ENCODE data around the gene RAI1.
A peak's percentile ranks its signal among the peaks of the same experiment; 100 is the strongest.

The RAI1 gene

DNA sequence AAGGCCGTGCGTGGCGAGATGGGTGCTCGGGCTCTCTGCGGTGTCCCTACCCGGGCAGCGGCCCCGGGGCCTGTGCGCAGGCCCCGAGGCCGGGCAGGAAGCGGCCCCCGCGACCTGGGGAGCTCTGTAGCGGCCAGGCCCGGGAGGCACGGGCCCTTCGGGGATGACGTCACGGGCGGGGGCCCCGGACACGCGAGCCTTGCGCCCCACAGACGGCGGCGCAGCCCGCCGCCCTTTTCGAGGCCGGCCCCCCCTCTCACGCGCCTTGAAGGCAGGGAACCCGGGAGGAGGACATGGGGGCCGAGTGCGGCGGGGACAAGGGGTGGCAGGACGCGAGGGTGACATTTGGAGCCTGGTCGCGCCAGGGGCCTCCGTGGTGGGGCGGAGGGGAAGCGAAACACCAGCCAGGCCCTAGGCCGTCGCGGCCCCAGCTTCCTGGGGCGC lies 1.1 kb downstream of the RAI1 start:
- Histone ChIP-seq H3K27ac (ENCODE audit: low read length, poor library complexity, severe bottlenecking) (peak overlapping the region; percentile 27), H2BK12ac (ENCODE audit: low read length in 2 of 2) (peak overlapping the region in 1 of 2 experiments; percentile 74), H3K14ac (ENCODE audit: low read length in 2 of 2) (peak overlapping the region; percentile 49 to 94), H2BK120ac (ENCODE audit: low read depth, low read length) (peak overlapping the region; percentile 92), H2AFZ (ENCODE audit: low read depth, low read length) (no peak overlapping the region), H3K9ac (ENCODE audit: low read length) (peak overlapping the region; percentile 93), H3K4me1 (ENCODE audit: control insufficient read depth, insufficient read depth, low read depth, low read length) (peaks cover 36% of the 10 kb centered on the region), H3K27me3 (ENCODE audit: control insufficient read depth in 1 of 2, insufficient read depth in 1 of 2, low read length in 2 of 2) (peaks cover 4 to 5% of the 10 kb centered on the region in 2 experiments), H2BK5ac (ENCODE audit: low read depth, low read length, poor library complexity, severe bottlenecking) (peak overlapping the region; percentile 40), H3K4me2 (ENCODE audit: low read length, poor library complexity, severe bottlenecking) (peak overlapping the region; percentile 76), H3K23ac (ENCODE audit: low read length in 2 of 2) (peak overlapping the region in 1 of 2 experiments; percentile 68), H2BK15ac (ENCODE audit: low read depth, poor library complexity, severe bottlenecking) (peak overlapping the region; percentile 83), H2AK5ac (ENCODE audit: low read length, severe bottlenecking) (no peak overlapping the region), H3K36me3 (ENCODE audit: control insufficient read depth in 1 of 2, insufficient read depth in 2 of 2, low read depth in 1 of 2, low read length in 2 of 2) (no peaks in the 10 kb centered on the region), H3K4ac (ENCODE audit: low read depth in 1 of 2, low read length in 2 of 2) (peak overlapping the region; percentile 53 to 97), H3K79me1 (replicated peaks; ENCODE audit: low read length, poor library complexity, severe bottlenecking) (peaks cover 3% of the 10 kb centered on the region), H4K91ac (ENCODE audit: low read length) (peak overlapping the region; percentile 98), H3K4me3 (ENCODE audit: insufficient read depth in 1 of 2, low read depth in 1 of 2, low read length in 2 of 2) (peak overlapping the region; percentile 78 to 80), H3K9me3 (ENCODE audit: control insufficient read depth, low read length) (no peaks in the 10 kb centered on the region), H4K8ac (ENCODE audit: low read length) (peak overlapping the region; percentile 87), H3K18ac (ENCODE audit: low read depth in 1 of 2, low read length in 2 of 2) (peak overlapping the region; percentile 94 to 98)
- WGBS: 0% methylated on average over 32 of the region's 49 CpGs
- peak; percentile 52 for DNase-seq

- peaks cover 38% of the 10 kb centered on the region for H3K4me1 ChIP-seq (ENCODE audit: control insufficient read depth, insufficient read depth, low read depth, low read length)
- peak overlapping the region; percentile 19 to 38 for H3K14ac ChIP-seq (ENCODE audit: low read length in 2 of 2)
- H3K27me3 ChIP-seq (ENCODE audit: control insufficient read depth in 1 of 2, insufficient read depth in 1 of 2, low read length in 2 of 2): peaks cover 4 to 5% of the 10 kb centered on the region in 2 experiments
- H4K8ac ChIP-seq (ENCODE audit: low read length): peak overlapping the region; percentile 90
- DNase-seq: peak; percentile 95
- peak overlapping the region; percentile 93 for H3K9ac ChIP-seq (ENCODE audit: low read length)
- H3K36me3 ChIP-seq (ENCODE audit: control insufficient read depth in 1 of 2, insufficient read depth in 2 of 2, low read depth in 1 of 2, low read length in 2 of 2): no peaks in the 10 kb centered on the region
- no peaks in the 10 kb centered on the region for H3K9me3 ChIP-seq (ENCODE audit: control insufficient read depth, low read length)
- H2BK120ac ChIP-seq (ENCODE audit: low read depth, low read length): peak overlapping the region; percentile 92
- H3K4me3 ChIP-seq (ENCODE audit: insufficient read depth in 1 of 2, low read depth in 1 of 2, low read length in 2 of 2): peak overlapping the region; percentile 78 to 80
- H2BK12ac ChIP-seq (ENCODE audit: low read length in 2 of 2): peak overlapping the region; percentile 11 to 96
- H3K4me2 ChIP-seq (ENCODE audit: low read length, poor library complexity, severe bottlenecking): peak overlapping the region; percentile 76
- H3K18ac ChIP-seq (ENCODE audit: low read depth in 1 of 2, low read length in 2 of 2): peak overlapping the region; percentile 94 to 98
- peak overlapping the region; percentile 69 to 97 for H3K4ac ChIP-seq (ENCODE audit: low read depth in 1 of 2, low read length in 2 of 2)
- peak overlapping the region in 1 of 2 experiments; percentile 68 for H3K23ac ChIP-seq (ENCODE audit: low read length in 2 of 2)
- peak overlapping the region; percentile 83 for H2BK15ac ChIP-seq (ENCODE audit: low read depth, poor library complexity, severe bottlenecking)
- peak overlapping the region; percentile 98 for H4K91ac ChIP-seq (ENCODE audit: low read length)
- H3K27ac ChIP-seq (ENCODE audit: low read length, poor library complexity, severe bottlenecking): peak overlapping the region; percentile 61
- 2% methylated on average over 35 of the region's 57 CpGs for WGBS
- peaks cover 4% of the 10 kb centered on the region for H3K79me1 ChIP-seq (replicated peaks; ENCODE audit: low read length, poor library complexity, severe bottlenecking)
- no peak overlapping the region for H2AFZ ChIP-seq (ENCODE audit: low read depth, low read length)
- H2AK5ac ChIP-seq (ENCODE audit: low read length, severe bottlenecking): peak overlapping the region; percentile 87
- H2BK5ac ChIP-seq (ENCODE audit: low read depth, low read length, poor library complexity, severe bottlenecking): no peak overlapping the region
These were observed 1.8 kb downstream of the RAI1 start for GRCh38 chr17:17682737-17683680.

DNA sequence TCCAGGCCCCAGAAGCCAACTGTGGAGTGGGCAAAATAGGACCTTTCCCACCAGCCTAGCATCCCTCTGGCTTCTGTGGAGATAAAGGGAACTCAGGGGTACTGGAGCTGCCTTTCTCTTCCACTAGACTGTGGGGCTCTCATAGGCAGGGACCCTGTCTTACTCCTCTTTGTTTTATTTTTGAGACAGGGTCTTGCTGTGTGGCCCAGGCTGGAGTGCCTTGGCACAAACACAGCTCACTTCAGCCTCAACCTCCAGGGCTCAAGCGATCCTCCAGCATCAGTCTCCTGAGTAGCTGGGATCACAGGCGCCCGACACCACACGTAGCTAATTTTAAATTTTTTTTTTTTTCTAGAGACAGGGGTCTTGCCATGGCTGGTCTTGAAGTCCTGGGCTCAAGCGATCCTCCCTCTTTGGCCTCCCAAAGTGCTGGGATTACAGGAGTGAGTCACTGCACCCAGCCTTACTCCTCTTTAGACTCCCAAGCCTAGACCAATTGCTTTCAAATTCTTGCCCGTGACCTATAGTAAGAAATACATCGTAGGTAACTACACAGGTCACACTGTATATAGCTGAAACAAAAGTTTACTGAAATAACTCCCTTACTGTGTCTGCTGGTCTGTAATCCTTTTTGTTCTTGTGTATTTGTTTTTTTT lies 2.6 kb downstream of the RAI1 start:
- Histone ChIP-seq H2BK5ac (ENCODE audit: low read depth, low read length, poor library complexity, severe bottlenecking) (no peak overlapping the region), H3K4me1 (ENCODE audit: control insufficient read depth, insufficient read depth, low read depth, low read length) (peaks cover 38% of the 10 kb centered on the region), H3K14ac (ENCODE audit: low read length in 2 of 2) (no peak overlapping the region), H3K9me3 (ENCODE audit: control insufficient read depth, low read length) (no peaks in the 10 kb centered on the region), H3K27ac (ENCODE audit: low read length, poor library complexity, severe bottlenecking) (peak overlapping the region; percentile 61), H2BK12ac (ENCODE audit: low read length in 2 of 2) (peak overlapping the region; percentile 11 to 96), H2BK15ac (ENCODE audit: low read depth, poor library complexity, severe bottlenecking) (peak overlapping the region; percentile 1), H2AFZ (ENCODE audit: low read depth, low read length) (no peak overlapping the region), H3K9ac (ENCODE audit: low read length) (peak overlapping the region; percentile 93), H4K91ac (ENCODE audit: low read length) (peak overlapping the region; percentile 89), H2BK120ac (ENCODE audit: low read depth, low read length) (peak overlapping the region; percentile 90), H3K4me2 (ENCODE audit: low read length, poor library complexity, severe bottlenecking) (peak overlapping the region; percentile 76), H3K23ac (ENCODE audit: low read length in 2 of 2) (no peak overlapping the region), H4K8ac (ENCODE audit: low read length) (peak overlapping the region; percentile 56), H3K4me3 (ENCODE audit: insufficient read depth in 1 of 2, low read depth in 1 of 2, low read length in 2 of 2) (peak overlapping the region in 1 of 2 experiments; percentile 80), H3K36me3 (ENCODE audit: control insufficient read depth in 1 of 2, insufficient read depth in 2 of 2, low read depth in 1 of 2, low read length in 2 of 2) (no peaks in the 10 kb centered on the region), H3K79me1 (replicated peaks; ENCODE audit: low read length, poor library complexity, severe bottlenecking) (peaks cover 4% of the 10 kb centered on the region), H2AK5ac (ENCODE audit: low read length, severe bottlenecking) (peak overlapping the region; percentile 87), H3K4ac (ENCODE audit: low read depth in 1 of 2, low read length in 2 of 2) (peak overlapping the region; percentile 38 to 69), H3K27me3 (ENCODE audit: control insufficient read depth in 1 of 2, insufficient read depth in 1 of 2, low read length in 2 of 2) (peaks cover 4 to 5% of the 10 kb centered on the region in 2 experiments), H3K18ac (ENCODE audit: low read depth in 1 of 2, low read length in 2 of 2) (peak overlapping the region; percentile 50 to 81)
- peak; percentile 76 for DNase-seq
- 84% methylated on average over 5 of the region's 7 CpGs for WGBS
